Measurements from ENCODE around the gene USHBP1. TPM values are rescaled to one million over a fixed set of nuclear protein-coding genes. Genes with fewer than 3 reads are reported as not detected.

USHBP1 gene
- polyA plus RNA-seq, 1 experiment: not detected

DNA sequence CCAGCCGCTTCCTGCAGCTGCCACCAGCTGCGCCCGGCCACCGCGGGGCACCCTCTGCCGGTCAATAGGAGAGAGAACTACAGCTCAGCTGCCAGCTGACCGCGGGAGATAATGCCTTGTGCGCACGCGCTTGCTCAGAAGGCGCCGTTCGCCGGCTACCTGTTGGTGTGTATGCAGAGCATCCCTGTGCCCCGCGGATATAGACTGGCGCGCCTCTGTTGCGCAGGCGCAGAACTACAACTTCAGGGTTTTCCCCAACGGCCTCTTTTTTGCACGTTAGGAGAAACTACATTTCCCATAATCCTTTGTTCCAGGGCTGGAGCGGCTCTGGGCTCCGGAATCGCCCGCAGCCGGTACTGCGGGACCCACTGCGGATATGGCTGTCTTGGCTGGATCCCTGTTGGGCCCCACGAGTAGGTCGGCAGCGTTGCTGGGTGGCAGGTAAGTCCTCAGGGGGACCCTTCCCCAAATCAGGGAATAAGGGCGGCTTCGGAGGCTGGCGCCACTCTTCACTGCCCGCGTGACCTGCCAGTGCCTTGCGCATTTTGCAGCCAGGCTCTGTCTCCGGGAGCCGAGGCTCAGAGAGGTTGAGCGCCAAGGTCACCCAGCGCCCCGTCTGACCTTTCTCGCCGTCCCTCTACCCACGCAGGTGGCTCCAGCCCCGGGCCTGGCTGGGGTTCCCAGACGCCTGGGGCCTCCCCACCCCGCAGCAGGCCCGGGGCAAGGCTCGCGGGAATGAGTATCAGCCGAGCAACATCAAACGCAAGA, 41.2 kb upstream of the USHBP1 start, which contains the start of gene MRPL34:
TSS of gene MRPL34 (plus strand) at position 356 of the 768 bp plus-strand sequence. CDS start at position 377, 21 bp downstream.
- DNase-seq (ENCODE audit: low read depth, low spot score): peak; percentile 99
- ChIA-PET CTCF (interaction anchor here (0.7 to 3.6 kb wide), 9 partner anchors 9 to 138 kb away, joined by 3 to 16 read pairs (median 4); partner anchors contain the start of gene ANKLE1), POLR2A (interaction anchor here (0.5 to 2.0 kb wide), 8 partner anchors 13 to 1107 kb away, joined by 3 to 11 read pairs (median 4); no protein-coding TSS in a partner anchor)
- TF ChIP-seq, protein P1, sequence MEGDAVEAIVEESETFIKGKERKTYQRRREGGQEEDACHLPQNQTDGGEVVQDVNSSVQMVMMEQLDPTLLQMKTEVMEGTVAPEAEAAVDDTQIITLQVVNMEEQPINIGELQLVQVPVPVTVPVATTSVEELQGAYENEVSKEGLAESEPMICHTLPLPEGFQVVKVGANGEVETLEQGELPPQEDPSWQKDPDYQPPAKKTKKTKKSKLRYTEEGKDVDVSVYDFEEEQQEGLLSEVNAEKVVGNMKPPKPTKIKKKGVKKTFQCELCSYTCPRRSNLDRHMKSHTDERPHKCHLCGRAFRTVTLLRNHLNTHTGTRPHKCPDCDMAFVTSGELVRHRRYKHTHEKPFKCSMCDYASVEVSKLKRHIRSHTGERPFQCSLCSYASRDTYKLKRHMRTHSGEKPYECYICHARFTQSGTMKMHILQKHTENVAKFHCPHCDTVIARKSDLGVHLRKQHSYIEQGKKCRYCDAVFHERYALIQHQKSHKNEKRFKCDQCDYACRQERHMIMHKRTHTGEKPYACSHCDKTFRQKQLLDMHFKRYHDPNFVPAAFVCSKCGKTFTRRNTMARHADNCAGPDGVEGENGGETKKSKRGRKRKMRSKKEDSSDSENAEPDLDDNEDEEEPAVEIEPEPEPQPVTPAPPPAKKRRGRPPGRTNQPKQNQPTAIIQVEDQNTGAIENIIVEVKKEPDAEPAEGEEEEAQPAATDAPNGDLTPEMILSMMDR (IDR thresholded peaks at IDR 0.05; ENCODE audit: low read depth, low read length): peak; percentile 82
- Histone ChIP-seq H3K4me3 (ENCODE audit: low read depth, low read length) (peak within 1 kb of the TSS; percentile 81), H3K9me3 (ENCODE audit: control insufficient read depth, insufficient read depth, low read length) (peaks cover 4% of the 10 kb centered on the region; the same call in 1 of the 2 replicates), H3K27ac (ENCODE audit: low read depth, low read length) (peak within 1 kb of the TSS; percentile 77), H3K27me3 (ENCODE audit: control insufficient read depth, insufficient read depth, low read length) (no peaks in the 10 kb centered on the region)

- H3K27ac ChIP-seq (ENCODE audit: low read depth, low read length): peak overlapping the region; percentile 52
- no peak for DNase-seq (ENCODE audit: low read depth, low spot score)
- H3K4me3 ChIP-seq (ENCODE audit: low read depth, low read length): peak overlapping the region; percentile 81
- ChIA-PET POLR2A (interaction anchor here (0.5 to 2.0 kb wide), 9 partner anchors 12 to 1108 kb away, joined by 3 to 11 read pairs (median 4); no protein-coding TSS in a partner anchor), CTCF (interaction anchor here (0.7 to 3.6 kb wide), 8 partner anchors 8 to 139 kb away, joined by 3 to 16 read pairs (median 4); partner anchors contain the start of gene ANKLE1)
- peaks cover 4% of the 10 kb centered on the region; the same call in 1 of the 2 replicates for H3K9me3 ChIP-seq (ENCODE audit: control insufficient read depth, insufficient read depth, low read length)
- TF ChIP-seq, protein P1 (IDR thresholded peaks at IDR 0.05; ENCODE audit: low read depth, low read length): no peak
- no peaks in the 10 kb centered on the region for H3K27me3 ChIP-seq (ENCODE audit: control insufficient read depth, insufficient read depth, low read length)
These were observed 40.6 kb upstream of the USHBP1 start for GRCh38 chr19:17305216-17305516.

DNA sequence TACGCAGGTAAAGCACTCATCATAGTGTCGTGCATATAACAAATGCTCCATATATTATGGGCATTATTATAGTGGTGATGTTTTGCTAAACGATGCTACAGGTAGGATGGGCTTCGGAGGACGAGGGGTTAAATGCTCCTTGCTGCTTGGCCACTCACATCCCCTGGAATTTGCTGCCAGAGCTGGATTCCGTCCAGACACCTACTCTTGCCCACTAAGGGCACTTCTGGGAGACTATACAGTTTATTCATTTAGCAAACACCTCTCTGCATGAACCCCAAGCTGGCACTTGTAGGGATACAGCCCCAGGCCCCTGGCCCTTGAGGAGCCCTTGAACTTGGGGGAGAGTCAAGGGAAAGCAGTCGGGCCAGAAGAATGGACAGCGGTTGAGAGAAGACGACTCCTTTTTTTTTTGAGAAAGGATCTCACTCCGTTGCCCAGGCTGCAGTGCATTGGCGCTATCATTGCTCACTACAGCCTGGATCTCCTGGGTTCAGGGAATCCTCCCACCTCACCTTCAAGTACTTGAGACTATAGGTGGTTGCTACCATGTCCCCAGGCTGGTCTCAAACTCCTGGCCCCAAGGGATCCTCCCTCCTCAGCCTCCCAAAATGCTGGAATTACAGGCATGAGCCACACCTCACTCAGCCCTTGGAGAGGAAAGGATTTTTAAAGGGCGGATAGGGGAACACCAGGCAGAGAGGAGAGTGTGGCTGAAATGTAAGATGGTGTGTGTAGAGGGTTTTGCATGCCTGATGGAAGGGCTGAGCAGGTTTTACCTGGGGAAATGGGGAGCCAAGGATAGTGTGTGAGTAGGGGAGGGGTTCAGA, 40.1 kb upstream of the USHBP1 start:
- CTCF ChIA-PET: interaction anchor here (0.7 to 3.6 kb wide), 8 partner anchors 7 to 139 kb away, joined by 3 to 16 read pairs (median 4); partner anchors contain the start of gene ANKLE1
- H3K27me3 ChIP-seq (ENCODE audit: control insufficient read depth, insufficient read depth, low read length): no peaks in the 10 kb centered on the region
- H3K4me3 ChIP-seq (ENCODE audit: low read depth, low read length): no peak overlapping the region

DNA sequence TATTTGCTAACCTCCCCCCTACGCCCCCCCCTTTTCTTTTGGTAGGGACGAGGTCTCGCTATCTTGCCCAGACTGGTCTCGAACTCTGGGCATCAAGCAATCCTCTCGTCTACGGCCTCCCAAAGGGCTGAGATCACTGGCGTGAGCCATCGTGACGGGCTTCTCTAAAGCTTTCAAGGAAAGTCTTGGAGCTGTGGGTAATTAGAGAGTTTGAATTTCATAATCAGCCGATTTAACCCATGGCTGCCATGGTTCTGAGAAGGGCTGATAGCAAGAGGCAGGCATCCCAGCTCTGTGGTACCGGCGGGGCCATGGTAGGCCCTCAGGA, 39.4 kb upstream of the USHBP1 start:
- H3K9me3 ChIP-seq (ENCODE audit: control insufficient read depth, insufficient read depth, low read length): no peaks in the 10 kb centered on the region; the same call in 1 of the 2 replicates
- no peak overlapping the region for H3K4me3 ChIP-seq (ENCODE audit: low read depth, low read length)
- CTCF ChIA-PET: interaction anchor here (0.9 to 3.6 kb wide), 2 partner anchors 11 to 16 kb away, joined by 3 to 16 read pairs; no protein-coding TSS in a partner anchor
- POLR2A ChIA-PET: interaction anchor here (2.0 kb wide), 1 partner anchor 11 kb away, joined by 11 read pairs; no protein-coding TSS in a partner anchor
- H3K27me3 ChIP-seq (ENCODE audit: control insufficient read depth, insufficient read depth, low read length): no peaks in the 10 kb centered on the region
- H3K27ac ChIP-seq (ENCODE audit: low read depth, low read length): no peak overlapping the region
- TF ChIP-seq, protein P1 (IDR thresholded peaks at IDR 0.05; ENCODE audit: low read depth, low read length): no peak
- no peak for DNase-seq (ENCODE audit: low read depth, low spot score)

More for the DNA sequence above, 40.1 kb upstream of the USHBP1 start:
- POLR2A ChIA-PET: interaction anchor here (0.5 to 2.0 kb wide), 8 partner anchors 12 to 1109 kb away, joined by 3 to 11 read pairs (median 4); no protein-coding TSS in a partner anchor
- H3K27ac ChIP-seq (ENCODE audit: low read depth, low read length): peak overlapping the region; percentile 52
- TF ChIP-seq, protein P1 (IDR thresholded peaks at IDR 0.05; ENCODE audit: low read depth, low read length): no peak
- no peak for DNase-seq (ENCODE audit: low read depth, low spot score)
- H3K9me3 ChIP-seq (ENCODE audit: control insufficient read depth, insufficient read depth, low read length): no peaks in the 10 kb centered on the region; the same call in 1 of the 2 replicates
